K562 (cell line): ENCODE measurements around the gene PIGX. TPM values are rescaled to one million over a fixed set of nuclear protein-coding genes. Genes with fewer than 3 reads are reported as not detected.

Experiments
- ARID1B ChIP-seq: fragments of 450-650 bp; IDR thresholded peaks from 2 replicates; pipeline ENCODE4 v1.6.1; 2016; ENCODE audit warnings: antibody characterized with exemption, mild to moderate bottlenecking, inconsistent platforms
- ESRRA ChIP-seq: fragments of 450-650 bp; IDR thresholded peaks from 2 replicates; pipeline ENCODE4 v1.6.1; 2014; ENCODE audit warnings: low read depth, mild to moderate bottlenecking, moderate library complexity, borderline replicate concordance
- GATA2 ChIP-seq: sonication (generic); formaldehyde crosslinking; IDR thresholded peaks from 2 replicates; pipeline ENCODE4 v1.4.0; 2020; ENCODE audit warnings: mild to moderate bottlenecking, missing genetic modification reagents
- PCBP1 ChIP-seq: fragments of 200-400 bp; formaldehyde crosslinking; IDR thresholded peaks from 2 replicates; pipeline ENCODE4 v1.6.1; 2018; ENCODE audit warnings: mild to moderate bottlenecking, low read depth, low read length; ENCODE audit not compliant: poor library complexity, severe bottlenecking
- SOX6 ChIP-seq: fragments of 450-650 bp; IDR thresholded peaks from 2 replicates; pipeline ENCODE4 v1.6.1; 2014; ENCODE audit warnings: mild to moderate bottlenecking
- TAL1 ChIP-seq: fragments of 450-650 bp; IDR thresholded peaks from 2 replicates; pipeline ENCODE4 v1.6.1; 2016; ENCODE audit warnings: mild to moderate bottlenecking
- TRIM28 ChIP-seq: fragments of 450-650 bp; IDR thresholded peaks from 2 replicates; pipeline ENCODE4 v1.6.1; 2017
- ZEB2 ChIP-seq: fragments of 450-650 bp; IDR thresholded peaks from 2 replicates; pipeline ENCODE4 v1.6.1; 2016
- ZNF764 ChIP-seq: fragments of 250-450 bp; sonication (Bioruptor Pico); IDR thresholded peaks from 2 replicates; pipeline ENCODE4 v1.4.0; 2020; ENCODE audit warnings: low read depth, mild to moderate bottlenecking, moderate library complexity
- polyA plus RNA-seq, 8 experiments: library from polyadenylated mRNA; depleted of rRNA in 4 of 8; stranded (reverse) in 5 of 8; unstranded in 3 of 8; fragments of >200 nt; fragmentation: Nextera tagmentation in 2 of 8; fragmentation: Illumina TruSeq in 1 of 8; extraction: Ambion mirVana in 2 of 8; extraction: Trizol in 1 of 8; gene quantifications; 2 replicates each; pipeline versions ENCODE4 v1.2.1 to v1.2.3, GENCODE V29; 2011 to 2014; ENCODE audit warnings: inconsistent platforms in 1 of 8, missing spikeins in 1 of 8
- total RNA-seq, 7 experiments: library from RNA; depleted of rRNA in 6 of 7; stranded (reverse); fragments of >200 nt in 6 of 7; fragmentation: Illumina TruSeq in 2 of 7; extraction: Trizol in 2 of 7; gene quantifications; 2 replicates each; pipeline versions ENCODE4 v1.2.1 to v1.2.3, GENCODE V29; 2011 to 2021; ENCODE audit warnings: low replicate concordance in 1 of 7
- TF ChIP-seq, protein P1 (sequence below), 2 experiments: fragments of 450-650 bp; IDR thresholded peaks; 2 replicates each; pipeline ENCODE4 v1.6.1; 2018; ENCODE audit warnings: mild to moderate bottlenecking in 2 of 2, low read depth in 1 of 2; ENCODE audit not compliant: partially characterized antibody in 2 of 2
- TF ChIP-seq, protein P2 (sequence below): IDR thresholded peaks from 2 replicates; pipeline ENCODE4 v1.6.1; 2014; ENCODE audit warnings: antibody characterized with exemption
- TF ChIP-seq, protein P3 (sequence below), 2 experiments: fragments of 250-450 bp in 1 of 2; fragments of 450-650 bp in 1 of 2; sonication (Bioruptor Pico) in 1 of 2; IDR thresholded peaks; 2 replicates each; pipeline versions ENCODE4 v1.6.1 to v1.8.0; 2016 to 2021; ENCODE audit warnings: mild to moderate bottlenecking in 2 of 2, moderate library complexity in 2 of 2, missing compliant biosample characterization in 1 of 2, missing genetic modification characterization in 1 of 2
- TF ChIP-seq, protein P4 (sequence below): fragments of 250-450 bp; sonication (Bioruptor Pico); IDR thresholded peaks from 2 replicates; pipeline ENCODE4 v1.8.0; 2022; ENCODE audit warnings: inconsistent platforms, mild to moderate bottlenecking, moderate library complexity, borderline replicate concordance
- TF ChIP-seq, protein P5 (sequence below): fragments of 200-800 bp; sonication (Bioruptor generic); IDR thresholded peaks from 2 replicates; pipeline ENCODE4 v1.6.1; 2017; ENCODE audit warnings: missing genetic modification characterization, missing compliant biosample characterization
- TF ChIP-seq, protein P6 (sequence below): IDR thresholded peaks from 2 replicates; pipeline ENCODE4 v1.6.1; 2012; ENCODE audit warnings: low read depth, low read length, improper control_type of control experiment, borderline replicate concordance

PIGX gene
- total and polyA plus RNA-seq, 9 of the 15 experiments (the other 6 are each of a cell fraction or from before 2014, with no cell fraction given): 3.7 to 36.3 (median 26.9) TPM

DNA sequence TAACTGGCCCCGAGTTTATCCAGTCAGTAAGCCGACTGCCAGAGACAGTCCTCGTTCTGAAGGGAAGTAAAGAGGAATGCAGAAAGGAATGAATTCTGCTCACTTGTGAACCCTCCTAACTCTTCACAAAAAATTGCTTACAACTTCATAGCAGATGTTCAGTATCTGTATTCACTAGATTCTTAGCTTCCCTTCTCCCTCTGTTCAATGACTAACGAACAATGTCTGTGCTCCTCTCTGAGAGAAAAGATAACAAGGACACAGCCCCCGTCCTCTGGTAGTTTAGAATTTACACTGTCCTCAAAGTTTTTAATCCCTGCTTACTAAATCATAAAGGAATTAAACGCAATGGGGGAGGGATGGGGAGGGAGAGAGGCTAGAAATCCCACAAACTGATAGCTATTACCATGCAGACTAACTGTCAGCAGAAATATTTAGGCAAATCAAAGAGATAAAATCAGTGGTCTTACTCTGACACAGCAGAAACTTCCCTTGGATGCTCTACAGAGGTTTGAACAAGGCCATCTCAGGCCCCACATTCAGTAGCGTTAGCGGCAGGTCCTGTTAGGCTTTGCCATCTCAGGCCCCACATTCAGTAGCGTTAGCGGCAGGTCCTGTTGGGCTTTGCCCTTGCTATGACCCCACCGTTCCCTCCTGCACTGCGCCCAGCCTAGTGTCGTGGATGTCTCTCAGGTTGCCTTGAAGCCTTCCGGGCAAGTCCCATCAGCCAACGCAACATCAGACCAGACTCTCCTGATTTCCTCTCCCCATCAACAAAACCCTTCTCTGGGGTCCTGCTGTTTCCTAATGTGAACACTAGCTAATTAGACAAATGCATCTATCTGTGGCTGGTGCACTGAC, 49.2 kb upstream of the PIGX start (continued):
- TF ChIP-seq, protein P1, sequence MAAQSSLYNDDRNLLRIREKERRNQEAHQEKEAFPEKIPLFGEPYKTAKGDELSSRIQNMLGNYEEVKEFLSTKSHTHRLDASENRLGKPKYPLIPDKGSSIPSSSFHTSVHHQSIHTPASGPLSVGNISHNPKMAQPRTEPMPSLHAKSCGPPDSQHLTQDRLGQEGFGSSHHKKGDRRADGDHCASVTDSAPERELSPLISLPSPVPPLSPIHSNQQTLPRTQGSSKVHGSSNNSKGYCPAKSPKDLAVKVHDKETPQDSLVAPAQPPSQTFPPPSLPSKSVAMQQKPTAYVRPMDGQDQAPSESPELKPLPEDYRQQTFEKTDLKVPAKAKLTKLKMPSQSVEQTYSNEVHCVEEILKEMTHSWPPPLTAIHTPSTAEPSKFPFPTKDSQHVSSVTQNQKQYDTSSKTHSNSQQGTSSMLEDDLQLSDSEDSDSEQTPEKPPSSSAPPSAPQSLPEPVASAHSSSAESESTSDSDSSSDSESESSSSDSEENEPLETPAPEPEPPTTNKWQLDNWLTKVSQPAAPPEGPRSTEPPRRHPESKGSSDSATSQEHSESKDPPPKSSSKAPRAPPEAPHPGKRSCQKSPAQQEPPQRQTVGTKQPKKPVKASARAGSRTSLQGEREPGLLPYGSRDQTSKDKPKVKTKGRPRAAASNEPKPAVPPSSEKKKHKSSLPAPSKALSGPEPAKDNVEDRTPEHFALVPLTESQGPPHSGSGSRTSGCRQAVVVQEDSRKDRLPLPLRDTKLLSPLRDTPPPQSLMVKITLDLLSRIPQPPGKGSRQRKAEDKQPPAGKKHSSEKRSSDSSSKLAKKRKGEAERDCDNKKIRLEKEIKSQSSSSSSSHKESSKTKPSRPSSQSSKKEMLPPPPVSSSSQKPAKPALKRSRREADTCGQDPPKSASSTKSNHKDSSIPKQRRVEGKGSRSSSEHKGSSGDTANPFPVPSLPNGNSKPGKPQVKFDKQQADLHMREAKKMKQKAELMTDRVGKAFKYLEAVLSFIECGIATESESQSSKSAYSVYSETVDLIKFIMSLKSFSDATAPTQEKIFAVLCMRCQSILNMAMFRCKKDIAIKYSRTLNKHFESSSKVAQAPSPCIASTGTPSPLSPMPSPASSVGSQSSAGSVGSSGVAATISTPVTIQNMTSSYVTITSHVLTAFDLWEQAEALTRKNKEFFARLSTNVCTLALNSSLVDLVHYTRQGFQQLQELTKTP (IDR thresholded peaks at IDR 0.05; ENCODE audit: low read depth in 1 of 2, partially characterized antibody in 2 of 2): peak in 1 of 2 experiments; percentile 64
- TF ChIP-seq GATA2 (CRISPR knock-in tag): peak; percentile 61
- TF ChIP-seq, protein P2, sequence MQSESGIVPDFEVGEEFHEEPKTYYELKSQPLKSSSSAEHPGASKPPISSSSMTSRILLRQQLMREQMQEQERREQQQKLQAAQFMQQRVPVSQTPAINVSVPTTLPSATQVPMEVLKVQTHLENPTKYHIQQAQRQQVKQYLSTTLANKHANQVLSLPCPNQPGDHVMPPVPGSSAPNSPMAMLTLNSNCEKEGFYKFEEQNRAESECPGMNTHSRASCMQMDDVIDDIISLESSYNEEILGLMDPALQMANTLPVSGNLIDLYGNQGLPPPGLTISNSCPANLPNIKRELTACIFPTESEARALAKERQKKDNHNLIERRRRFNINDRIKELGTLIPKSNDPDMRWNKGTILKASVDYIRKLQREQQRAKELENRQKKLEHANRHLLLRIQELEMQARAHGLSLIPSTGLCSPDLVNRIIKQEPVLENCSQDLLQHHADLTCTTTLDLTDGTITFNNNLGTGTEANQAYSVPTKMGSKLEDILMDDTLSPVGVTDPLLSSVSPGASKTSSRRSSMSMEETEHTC: no peak
- peak; percentile 35; the same call in 1 of the 2 replicates for TF ChIP-seq TAL1
- TF ChIP-seq, protein P3, sequence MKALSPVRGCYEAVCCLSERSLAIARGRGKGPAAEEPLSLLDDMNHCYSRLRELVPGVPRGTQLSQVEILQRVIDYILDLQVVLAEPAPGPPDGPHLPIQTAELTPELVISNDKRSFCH (CRISPR knock-in tag; IDR thresholded peaks at IDR 0.05): no peak
- TF ChIP-seq, protein P3 (tag; IDR thresholded peaks at IDR 0.05): no peak
- TF ChIP-seq, protein P4, sequence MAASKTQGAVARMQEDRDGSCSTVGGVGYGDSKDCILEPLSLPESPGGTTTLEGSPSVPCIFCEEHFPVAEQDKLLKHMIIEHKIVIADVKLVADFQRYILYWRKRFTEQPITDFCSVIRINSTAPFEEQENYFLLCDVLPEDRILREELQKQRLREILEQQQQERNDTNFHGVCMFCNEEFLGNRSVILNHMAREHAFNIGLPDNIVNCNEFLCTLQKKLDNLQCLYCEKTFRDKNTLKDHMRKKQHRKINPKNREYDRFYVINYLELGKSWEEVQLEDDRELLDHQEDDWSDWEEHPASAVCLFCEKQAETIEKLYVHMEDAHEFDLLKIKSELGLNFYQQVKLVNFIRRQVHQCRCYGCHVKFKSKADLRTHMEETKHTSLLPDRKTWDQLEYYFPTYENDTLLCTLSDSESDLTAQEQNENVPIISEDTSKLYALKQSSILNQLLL (CRISPR knock-in tag): no peak
- TF ChIP-seq TRIM28: no peak
- TF ChIP-seq ZEB2: 0 out of 2 replicates have a peak, but pooled peaks have one; percentile 32
- no peak for TF ChIP-seq ZNF764
- no peak for TF ChIP-seq PCBP1
- TF ChIP-seq ARID1B: peak; percentile 82
- peak; percentile 63 for TF ChIP-seq SOX6
- TF ChIP-seq, protein P5, sequence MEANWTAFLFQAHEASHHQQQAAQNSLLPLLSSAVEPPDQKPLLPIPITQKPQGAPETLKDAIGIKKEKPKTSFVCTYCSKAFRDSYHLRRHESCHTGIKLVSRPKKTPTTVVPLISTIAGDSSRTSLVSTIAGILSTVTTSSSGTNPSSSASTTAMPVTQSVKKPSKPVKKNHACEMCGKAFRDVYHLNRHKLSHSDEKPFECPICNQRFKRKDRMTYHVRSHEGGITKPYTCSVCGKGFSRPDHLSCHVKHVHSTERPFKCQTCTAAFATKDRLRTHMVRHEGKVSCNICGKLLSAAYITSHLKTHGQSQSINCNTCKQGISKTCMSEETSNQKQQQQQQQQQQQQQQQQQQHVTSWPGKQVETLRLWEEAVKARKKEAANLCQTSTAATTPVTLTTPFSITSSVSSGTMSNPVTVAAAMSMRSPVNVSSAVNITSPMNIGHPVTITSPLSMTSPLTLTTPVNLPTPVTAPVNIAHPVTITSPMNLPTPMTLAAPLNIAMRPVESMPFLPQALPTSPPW (CRISPR knock-in tag): peak; percentile 63; the same call in 1 of the 2 replicates
- TF ChIP-seq, protein P6, sequence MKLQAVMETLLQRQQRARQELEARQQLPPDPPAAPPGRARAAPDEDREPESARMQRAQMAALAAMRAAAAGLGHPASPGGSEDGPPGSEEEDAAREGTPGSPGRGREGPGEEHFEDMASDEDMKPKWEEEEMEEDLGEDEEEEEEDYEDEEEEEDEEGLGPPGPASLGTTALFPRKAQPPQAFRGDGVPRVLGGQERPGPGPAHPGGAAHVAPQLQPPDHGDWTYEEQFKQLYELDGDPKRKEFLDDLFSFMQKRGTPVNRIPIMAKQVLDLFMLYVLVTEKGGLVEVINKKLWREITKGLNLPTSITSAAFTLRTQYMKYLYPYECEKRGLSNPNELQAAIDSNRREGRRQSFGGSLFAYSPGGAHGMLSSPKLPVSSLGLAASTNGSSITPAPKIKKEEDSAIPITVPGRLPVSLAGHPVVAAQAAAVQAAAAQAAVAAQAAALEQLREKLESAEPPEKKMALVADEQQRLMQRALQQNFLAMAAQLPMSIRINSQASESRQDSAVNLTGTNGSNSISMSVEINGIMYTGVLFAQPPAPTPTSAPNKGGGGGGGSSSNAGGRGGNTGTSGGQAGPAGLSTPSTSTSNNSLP: peak; percentile 82
- peak; percentile 60; the same call in 1 of the 2 replicates for TF ChIP-seq ESRRA
